K562 (cell line): ENCODE results near the gene AIFM3. TPM values are rescaled to one million over a fixed set of nuclear protein-coding genes. Genes with fewer than 3 reads are reported as not detected.

Experiments
- GTF2F1 ChIP-seq: IDR thresholded peaks from 2 replicates; pipeline ENCODE4 v1.6.1; 2011; ENCODE audit warnings: low read depth, low read length, improper control_type of control experiment
- KHSRP ChIP-seq: fragments of 450-650 bp; IDR thresholded peaks from 2 replicates; pipeline ENCODE4 v1.6.1; 2017
- LEF1 ChIP-seq: fragments of 450-650 bp; IDR thresholded peaks from 2 replicates; pipeline ENCODE4 v1.6.1; 2016; ENCODE audit warnings: mild to moderate bottlenecking
- MAZ ChIP-seq, 2 experiments: fragments of 450-650 bp in 1 of 2; sonication (generic) in 1 of 2; formaldehyde crosslinking; IDR thresholded peaks in 1 of 2; conservative IDR thresholded peaks in 1 of 2; 2 replicates each; pipeline versions ENCODE4 v1.4.0 to v1.5.0; 2020; ENCODE audit warnings: mild to moderate bottlenecking in 1 of 2, missing genetic modification reagents in 1 of 2
- MCM7 ChIP-seq, 2 experiments: fragments of 450-650 bp; IDR thresholded peaks; 2 replicates each; pipeline ENCODE4 v1.6.1; 2016 to 2018
- NEUROD1 ChIP-seq: fragments of 150-350 bp; IDR thresholded peaks from 2 replicates; pipeline ENCODE4 v1.6.1; 2014; ENCODE audit warnings: borderline replicate concordance, low read length, low read depth; ENCODE audit not compliant: partially characterized antibody
- NR4A1 ChIP-seq, 2 experiments: fragments of 250-450 bp in 1 of 2; fragments of 450-650 bp in 1 of 2; sonication (Bioruptor Pico) in 1 of 2; IDR thresholded peaks; 2 replicates each; pipeline versions ENCODE4 v1.4.0 to v1.6.1; 2016 to 2020; ENCODE audit warnings: mild to moderate bottlenecking in 2 of 2, missing compliant biosample characterization in 1 of 2, missing genetic modification characterization in 1 of 2, moderate library complexity in 1 of 2
- PTRF ChIP-seq: fragments of 450-650 bp; IDR thresholded peaks from 2 replicates; pipeline ENCODE4 v1.6.1; 2016; ENCODE audit warnings: mild to moderate bottlenecking, missing genetic modification characterization, missing compliant biosample characterization
- RBBP5 ChIP-seq: fragments of 200-600 bp; sonication (generic); IDR thresholded peaks from 2 replicates; pipeline ENCODE4 v1.6.1; 2012; ENCODE audit warnings: borderline replicate concordance, mild to moderate bottlenecking, low read length, control low read depth, inconsistent platforms; ENCODE audit not compliant: insufficient read depth, poor library complexity, severe bottlenecking
- SETDB1 ChIP-seq: IDR thresholded peaks from one replicate; pipeline ENCODE4 v1.6.1; 2012; ENCODE audit warnings: low read length, control low read depth, inconsistent platforms
- SIX5 ChIP-seq, 2 experiments: IDR thresholded peaks; 2 replicates each; pipeline ENCODE4 v1.6.1; 2011; ENCODE audit warnings: low read length in 2 of 2, borderline replicate concordance in 1 of 2, low read depth in 1 of 2, mild to moderate bottlenecking in 1 of 2, moderate library complexity in 1 of 2; ENCODE audit not compliant: insufficient read depth in 1 of 2
- SPI1 ChIP-seq: IDR thresholded peaks from 2 replicates; pipeline ENCODE4 v1.6.1; 2011; ENCODE audit warnings: low read depth, low read length, control low read depth, borderline replicate concordance
- polyA plus RNA-seq, 8 experiments: library from polyadenylated mRNA; depleted of rRNA in 4 of 8; stranded (reverse) in 5 of 8; unstranded in 3 of 8; fragments of >200 nt; fragmentation: Nextera tagmentation in 2 of 8; fragmentation: Illumina TruSeq in 1 of 8; extraction: Ambion mirVana in 2 of 8; extraction: Trizol in 1 of 8; gene quantifications; 2 replicates each; pipeline versions ENCODE4 v1.2.1 to v1.2.3, GENCODE V29; 2011 to 2014; ENCODE audit warnings: inconsistent platforms in 1 of 8, missing spikeins in 1 of 8
- total RNA-seq, 7 experiments: library from RNA; depleted of rRNA in 6 of 7; stranded (reverse); fragments of >200 nt in 6 of 7; fragmentation: Illumina TruSeq in 2 of 7; extraction: Trizol in 2 of 7; gene quantifications; 2 replicates each; pipeline versions ENCODE4 v1.2.1 to v1.2.3, GENCODE V29; 2011 to 2021; ENCODE audit warnings: low replicate concordance in 1 of 7
- TF ChIP-seq, protein P1 (sequence below): fragments of 250-450 bp; sonication (Bioruptor Pico); IDR thresholded peaks from 2 replicates; pipeline ENCODE4 v1.4.0; 2020
- TF ChIP-seq, protein P2 (sequence below): fragments of 250-450 bp; sonication (Bioruptor Pico); IDR thresholded peaks from 2 replicates; pipeline ENCODE4 v1.8.0; 2022; ENCODE audit warnings: moderate library complexity, mild to moderate bottlenecking, inconsistent platforms
- TF ChIP-seq, protein P3 (sequence below), 2 experiments: IDR thresholded peaks; 2 replicates each; pipeline ENCODE4 v1.6.1; 2011; ENCODE audit warnings: borderline replicate concordance in 1 of 2, control low read depth in 1 of 2, low read depth in 1 of 2, low read length in 1 of 2, mild to moderate bottlenecking in 1 of 2, mixed read lengths in 1 of 2, moderate library complexity in 1 of 2; ENCODE audit not compliant: insufficient read depth in 1 of 2, insufficient read length in 1 of 2, poor library complexity in 1 of 2, severe bottlenecking in 1 of 2; ENCODE audit errors: extremely low read depth in 1 of 2
- TF ChIP-seq, protein P4 (sequence below): fragments of 250-450 bp; sonication (Bioruptor Pico); IDR thresholded peaks from 2 replicates; pipeline ENCODE4 v1.5.1; 2021; ENCODE audit warnings: mild to moderate bottlenecking
- TF ChIP-seq, protein P5 (sequence below): fragments of 450-650 bp; formaldehyde crosslinking; IDR thresholded peaks from 2 replicates; pipeline ENCODE4 v1.4.0; 2020; ENCODE audit warnings: mild to moderate bottlenecking, mixed read lengths
- TF ChIP-seq, protein P6 (sequence below): fragments of 450-650 bp; formaldehyde crosslinking; IDR thresholded peaks from 2 replicates; pipeline ENCODE4 v1.4.0; 2020; ENCODE audit warnings: mild to moderate bottlenecking, moderate library complexity

The AIFM3 gene
- total and polyA plus RNA-seq, 9 of the 15 experiments (the other 6 are each of a cell fraction or from before 2014, with no cell fraction given) = 0.03 to 0.20 (median 0.07) TPM; not detected in 1

DNA sequence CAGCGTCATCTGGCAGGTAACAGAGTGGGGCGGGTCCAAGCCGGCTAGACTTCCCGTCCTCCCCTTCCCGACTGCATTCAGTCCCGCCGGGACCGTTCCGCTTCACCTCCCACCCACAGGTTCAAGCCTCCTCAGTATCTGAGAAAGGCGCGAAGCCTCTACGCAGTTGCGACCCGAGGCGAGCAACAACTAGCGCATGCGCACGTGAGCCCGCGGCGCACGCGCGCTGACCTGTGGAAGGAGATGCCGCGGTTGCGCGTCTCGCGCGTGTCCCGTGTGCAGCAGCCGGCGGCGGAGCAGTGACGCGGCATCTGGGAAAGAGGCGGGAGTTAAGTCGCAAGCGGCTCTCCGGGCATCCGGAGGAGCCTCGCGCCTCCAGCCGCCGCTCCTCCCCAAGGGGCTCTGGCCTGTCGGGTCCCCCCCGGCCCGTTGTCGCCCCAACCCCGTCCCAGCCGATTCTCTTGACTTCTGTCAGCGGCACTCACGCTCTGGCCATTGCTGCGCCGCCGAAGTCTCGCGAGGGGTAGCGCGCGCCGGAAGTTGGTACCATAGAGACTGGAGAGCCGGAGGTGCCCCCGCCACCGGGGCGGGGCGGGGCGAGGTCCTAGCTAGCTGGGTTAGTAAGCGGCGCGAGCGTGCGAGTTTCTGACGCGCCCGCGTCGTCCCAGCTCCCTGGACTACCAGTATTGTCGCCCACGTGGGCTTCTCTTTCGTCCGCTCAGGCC lies 34.7 kb downstream of the AIFM3 start, which contains the start of gene THAP7 (continued):
- TF ChIP-seq, protein P1, sequence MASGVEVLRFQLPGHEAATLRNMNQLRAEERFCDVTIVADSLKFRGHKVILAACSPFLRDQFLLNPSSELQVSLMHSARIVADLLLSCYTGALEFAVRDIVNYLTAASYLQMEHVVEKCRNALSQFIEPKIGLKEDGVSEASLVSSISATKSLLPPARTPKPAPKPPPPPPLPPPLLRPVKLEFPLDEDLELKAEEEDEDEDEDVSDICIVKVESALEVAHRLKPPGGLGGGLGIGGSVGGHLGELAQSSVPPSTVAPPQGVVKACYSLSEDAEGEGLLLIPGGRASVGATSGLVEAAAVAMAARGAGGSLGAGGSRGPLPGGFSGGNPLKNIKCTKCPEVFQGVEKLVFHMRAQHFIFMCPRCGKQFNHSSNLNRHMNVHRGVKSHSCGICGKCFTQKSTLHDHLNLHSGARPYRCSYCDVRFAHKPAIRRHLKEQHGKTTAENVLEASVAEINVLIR (CRISPR knock-in tag) = peak; percentile 97
- TF ChIP-seq, protein P2, sequence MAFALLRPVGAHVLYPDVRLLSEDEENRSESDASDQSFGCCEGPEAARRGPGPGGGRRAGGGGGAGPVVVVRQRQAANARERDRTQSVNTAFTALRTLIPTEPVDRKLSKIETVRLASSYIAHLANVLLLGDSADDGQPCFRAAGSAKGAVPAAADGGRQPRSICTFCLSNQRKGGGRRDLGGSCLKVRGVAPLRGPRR = peak; percentile 72; the same call in 1 of the 2 replicates
- peak; percentile 99 for TF ChIP-seq SETDB1
- TF ChIP-seq SIX5 (IDR thresholded peaks at IDR 0.05; ENCODE audit: borderline replicate concordance in 1 of 2, insufficient read depth in 1 of 2, low read depth in 1 of 2, low read length in 2 of 2) = peak in 1 of 2 experiments; percentile 32; a peak in 2 of 4 replicates
- TF ChIP-seq MAZ (CRISPR knock-in tag; conservative IDR thresholded peaks at IDR 0.05 in 1 of 2, IDR thresholded peaks at IDR 0.05 in 1 of 2) = peak in 1 of 2 experiments; percentile 100; a peak in 2 of 4 replicates
- TF ChIP-seq, protein P3, sequence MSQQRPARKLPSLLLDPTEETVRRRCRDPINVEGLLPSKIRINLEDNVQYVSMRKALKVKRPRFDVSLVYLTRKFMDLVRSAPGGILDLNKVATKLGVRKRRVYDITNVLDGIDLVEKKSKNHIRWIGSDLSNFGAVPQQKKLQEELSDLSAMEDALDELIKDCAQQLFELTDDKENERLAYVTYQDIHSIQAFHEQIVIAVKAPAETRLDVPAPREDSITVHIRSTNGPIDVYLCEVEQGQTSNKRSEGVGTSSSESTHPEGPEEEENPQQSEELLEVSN (IDR thresholded peaks at IDR 0.05; ENCODE audit: borderline replicate concordance in 1 of 2, extremely low read depth in 1 of 2, insufficient read depth in 1 of 2, insufficient read length in 1 of 2, low read depth in 1 of 2, low read length in 1 of 2, poor library complexity in 1 of 2, severe bottlenecking in 1 of 2) = peak; percentile 98 to 99
- TF ChIP-seq LEF1 = no peak
- no peak for TF ChIP-seq PTRF
- TF ChIP-seq KHSRP = no peak
- TF ChIP-seq, protein P4, sequence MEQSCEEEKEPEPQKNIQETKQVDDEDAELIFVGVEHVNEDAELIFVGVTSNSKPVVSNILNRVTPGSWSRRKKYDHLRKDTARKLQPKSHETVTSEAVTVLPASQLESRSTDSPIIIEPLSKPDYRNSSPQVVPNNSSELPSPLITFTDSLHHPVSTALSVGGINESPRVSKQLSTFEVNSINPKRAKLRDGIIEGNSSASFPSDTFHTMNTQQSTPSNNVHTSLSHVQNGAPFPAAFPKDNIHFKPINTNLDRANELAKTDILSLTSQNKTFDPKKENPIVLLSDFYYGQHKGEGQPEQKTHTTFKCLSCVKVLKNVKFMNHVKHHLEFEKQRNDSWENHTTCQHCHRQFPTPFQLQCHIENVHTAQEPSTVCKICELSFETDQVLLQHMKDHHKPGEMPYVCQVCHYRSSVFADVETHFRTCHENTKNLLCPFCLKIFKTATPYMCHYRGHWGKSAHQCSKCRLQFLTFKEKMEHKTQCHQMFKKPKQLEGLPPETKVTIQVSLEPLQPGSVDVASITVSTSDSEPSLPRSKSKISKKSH = no peak
- TF ChIP-seq SPI1 = 0 out of 2 replicates have a peak, but pooled peaks have one; percentile 14
- TF ChIP-seq, protein P5, sequence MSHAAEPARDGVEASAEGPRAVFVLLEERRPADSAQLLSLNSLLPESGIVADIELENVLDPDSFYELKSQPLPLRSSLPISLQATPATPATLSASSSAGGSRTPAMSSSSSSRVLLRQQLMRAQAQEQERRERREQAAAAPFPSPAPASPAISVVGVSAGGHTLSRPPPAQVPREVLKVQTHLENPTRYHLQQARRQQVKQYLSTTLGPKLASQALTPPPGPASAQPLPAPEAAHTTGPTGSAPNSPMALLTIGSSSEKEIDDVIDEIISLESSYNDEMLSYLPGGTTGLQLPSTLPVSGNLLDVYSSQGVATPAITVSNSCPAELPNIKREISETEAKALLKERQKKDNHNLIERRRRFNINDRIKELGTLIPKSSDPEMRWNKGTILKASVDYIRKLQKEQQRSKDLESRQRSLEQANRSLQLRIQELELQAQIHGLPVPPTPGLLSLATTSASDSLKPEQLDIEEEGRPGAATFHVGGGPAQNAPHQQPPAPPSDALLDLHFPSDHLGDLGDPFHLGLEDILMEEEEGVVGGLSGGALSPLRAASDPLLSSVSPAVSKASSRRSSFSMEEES = peak; percentile 87
- peak; percentile 97 for TF ChIP-seq RBBP5
- peak; percentile 89 for TF ChIP-seq NEUROD1
- TF ChIP-seq, protein P6, sequence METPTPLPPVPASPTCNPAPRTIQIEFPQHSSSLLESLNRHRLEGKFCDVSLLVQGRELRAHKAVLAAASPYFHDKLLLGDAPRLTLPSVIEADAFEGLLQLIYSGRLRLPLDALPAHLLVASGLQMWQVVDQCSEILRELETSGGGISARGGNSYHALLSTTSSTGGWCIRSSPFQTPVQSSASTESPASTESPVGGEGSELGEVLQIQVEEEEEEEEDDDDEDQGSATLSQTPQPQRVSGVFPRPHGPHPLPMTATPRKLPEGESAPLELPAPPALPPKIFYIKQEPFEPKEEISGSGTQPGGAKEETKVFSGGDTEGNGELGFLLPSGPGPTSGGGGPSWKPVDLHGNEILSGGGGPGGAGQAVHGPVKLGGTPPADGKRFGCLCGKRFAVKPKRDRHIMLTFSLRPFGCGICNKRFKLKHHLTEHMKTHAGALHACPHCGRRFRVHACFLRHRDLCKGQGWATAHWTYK (CRISPR knock-in tag) = peak; percentile 95
- peak; percentile 95 for TF ChIP-seq GTF2F1
- TF ChIP-seq NR4A1 (CRISPR knock-in tag; IDR thresholded peaks at IDR 0.05) = peak; percentile 98
- no peak for TF ChIP-seq NR4A1 (tag; IDR thresholded peaks at IDR 0.05)
- no peak for TF ChIP-seq MCM7 (IDR thresholded peaks at IDR 0.05)
